T-helper 17 cell (primary cell): Measurements from ENCODE around the gene MMP25. TPM values are rescaled to one million over a fixed set of nuclear protein-coding genes. Genes with fewer than 3 reads are reported as not detected.

Source experiments
- ATAC-seq: fragments of 150-1000 bp; cut with Tn5 transposase; 2 replicates; pipeline ENCODE4 v1.10.0; 2021; ENCODE audit warnings: mild to moderate bottlenecking, moderate library complexity
- DNase-seq, 3 donors: peaks; one replicate each; pipeline versions ENCODE4 v3.0.0 to v3.0.0-alpha.2; 2020 to 2021
- H3K9me3 ChIP-seq: one replicate; pipeline ENCODE4 v1.7.0; 2013; ENCODE audit warnings: low read length, mild to moderate bottlenecking; ENCODE audit not compliant: control insufficient read depth, poor library complexity, severe bottlenecking
- H3K27ac Mint-ChIP-seq: one replicate; pipeline ENCODE4 v1.8.0; 2022; ENCODE audit warnings: mild to moderate bottlenecking, moderate library complexity, mixed read lengths
- H3K27me3 Mint-ChIP-seq: one replicate; pipeline ENCODE4 v1.8.0; 2022; ENCODE audit warnings: mixed read lengths
- H3K36me3 Mint-ChIP-seq: one replicate; pipeline ENCODE4 v1.8.0; 2022; ENCODE audit warnings: low read depth, mixed read lengths
- H3K4me1 Mint-ChIP-seq: one replicate; pipeline ENCODE4 v1.8.0; 2022; ENCODE audit warnings: mild to moderate bottlenecking, mixed read lengths
- H3K4me3 Mint-ChIP-seq: one replicate; pipeline ENCODE4 v1.8.0; 2022; ENCODE audit warnings: mild to moderate bottlenecking, moderate library complexity, mixed read lengths
- total RNA-seq, 4 donors: library from RNA in 2 of 4; stranded (reverse) in 2 of 4; gene quantifications; one replicate each; pipeline ENCODE4 v1.2.3 and lab custom pipeline; 2022 to 2026

The MMP25 gene
- total RNA-seq, 2 donors from 2014 or later, result 1.4 to 1.5 TPM

- no peaks in the 10 kb centered on the region for H3K36me3 Mint-ChIP-seq
- no peak overlapping the region for H3K4me3 Mint-ChIP-seq
- no peak for DNase-seq
Measured at GRCh38 chr16:3010510-3010909, 35.9 kb upstream of the MMP25 start.

GRCh38 chr16:3012246-3012645 is 34.1 kb upstream of the MMP25 start:
- no peaks in the 10 kb centered on the region for H3K36me3 Mint-ChIP-seq
- H3K4me3 Mint-ChIP-seq, result no peak overlapping the region
- H3K9me3 ChIP-seq, result no peaks in the 10 kb centered on the region
- H3K27me3 Mint-ChIP-seq, result peaks cover 6% of the 10 kb centered on the region
- no peak for DNase-seq
- H3K4me1 Mint-ChIP-seq, result peaks cover 16% of the 10 kb centered on the region
- no peak overlapping the region for H3K27ac Mint-ChIP-seq
- ATAC-seq, result peak; percentile 23

More at GRCh38 chr16:3010510-3010909, 35.9 kb upstream of the MMP25 start:
- ATAC-seq, result no peak
- no peaks in the 10 kb centered on the region for H3K9me3 ChIP-seq
- no peak overlapping the region for H3K27ac Mint-ChIP-seq
- peaks cover 6% of the 10 kb centered on the region for H3K27me3 Mint-ChIP-seq
- peaks cover 20% of the 10 kb centered on the region for H3K4me1 Mint-ChIP-seq

GRCh38 chr16:3012828-3013420 is 33.4 kb upstream of the MMP25 start, which contains the start of gene CLDN9:
Gene CLDN9 (plus strand): TSS chr16:3012923. CDS start chr16:3013363, 440 bp downstream.
- Mint-ChIP-seq H3K36me3 (no peaks in the 10 kb centered on the region), H3K27ac (no peak within 1 kb of the TSS), H3K4me1 (peaks cover 10% of the 10 kb centered on the region), H3K4me3 (peak within 1 kb of the TSS; percentile 7), H3K27me3 (peaks cover 6% of the 10 kb centered on the region)
- ATAC-seq (peak; percentile 58), DNase-seq (no peak)
- H3K9me3 ChIP-seq, result no peaks in the 10 kb centered on the region

GRCh38 chr16:3013491-3013951 is 32.8 kb upstream of the MMP25 start:
- H3K4me1 Mint-ChIP-seq, result peaks cover 7% of the 10 kb centered on the region
- DNase-seq (no peak), ATAC-seq (no peak)
- H3K9me3 ChIP-seq, result no peaks in the 10 kb centered on the region
- peaks cover 6% of the 10 kb centered on the region for H3K27me3 Mint-ChIP-seq
- peak overlapping the region; percentile 7 for H3K4me3 Mint-ChIP-seq
- H3K36me3 Mint-ChIP-seq, result no peaks in the 10 kb centered on the region
- H3K27ac Mint-ChIP-seq, result no peak overlapping the region

- DNase-seq (no peak), ATAC-seq (no peak)
- no peaks in the 10 kb centered on the region for H3K9me3 ChIP-seq
- peaks cover 4% of the 10 kb centered on the region for H3K4me1 Mint-ChIP-seq
- H3K4me3 Mint-ChIP-seq, result no peak overlapping the region
- H3K27me3 Mint-ChIP-seq, result peaks cover 6% of the 10 kb centered on the region
- no peak overlapping the region for H3K27ac Mint-ChIP-seq
- H3K36me3 Mint-ChIP-seq, result no peaks in the 10 kb centered on the region
Measured at GRCh38 chr16:3013998-3014690, 32.2 kb upstream of the MMP25 start.

GRCh38 chr16:3014971-3015370 is 31.4 kb upstream of the MMP25 start:
- DNase-seq, result no peak
- Mint-ChIP-seq H3K27me3 (peaks cover 6% of the 10 kb centered on the region), H3K4me1 (peaks cover 8% of the 10 kb centered on the region), H3K36me3 (no peaks in the 10 kb centered on the region), H3K4me3 (no peak overlapping the region), H3K27ac (no peak overlapping the region)
- H3K9me3 ChIP-seq, result no peaks in the 10 kb centered on the region
- no peak for ATAC-seq

- DNase-seq, result no peak
- no peaks in the 10 kb centered on the region for H3K9me3 ChIP-seq
- peaks cover 6% of the 10 kb centered on the region for H3K27me3 Mint-ChIP-seq
- H3K4me1 Mint-ChIP-seq, result peaks cover 10% of the 10 kb centered on the region
- H3K36me3 Mint-ChIP-seq, result no peaks in the 10 kb centered on the region
- ATAC-seq, result no peak
- H3K27ac Mint-ChIP-seq, result no peak overlapping the region
- H3K4me3 Mint-ChIP-seq, result no peak overlapping the region
Measured at GRCh38 chr16:3015865-3016521, 30.4 kb upstream of the MMP25 start.

- Mint-ChIP-seq H3K27me3 (peaks cover 6% of the 10 kb centered on the region), H3K27ac (no peak overlapping the region), H3K36me3 (no peaks in the 10 kb centered on the region), H3K4me3 (no peak overlapping the region), H3K4me1 (peaks cover 22% of the 10 kb centered on the region)
- ATAC-seq (no peak), DNase-seq (no peak)
- no peaks in the 10 kb centered on the region for H3K9me3 ChIP-seq
Measured at GRCh38 chr16:3017344-3017743, 29.0 kb upstream of the MMP25 start.

GRCh38 chr16:3017794-3018506 is 28.4 kb upstream of the MMP25 start, which contains the start of gene CLDN6:
Gene CLDN6 (minus strand): TSS chr16:3018183. CDS start chr16:3016021, 2,162 bp downstream.
- H3K27ac Mint-ChIP-seq, result no peak within 1 kb of the TSS
- peaks cover 28% of the 10 kb centered on the region for H3K4me1 Mint-ChIP-seq
- DNase-seq (no peak), ATAC-seq (no peak)
- H3K36me3 Mint-ChIP-seq, result no peaks in the 10 kb centered on the region
- no peak within 1 kb of the TSS for H3K4me3 Mint-ChIP-seq
- H3K27me3 Mint-ChIP-seq, result peaks cover 6% of the 10 kb centered on the region
- no peaks in the 10 kb centered on the region for H3K9me3 ChIP-seq

GRCh38 chr16:3019594-3020246 is 26.6 kb upstream of the MMP25 start:
- Mint-ChIP-seq H3K27ac (peak overlapping the region; percentile 74), H3K36me3 (no peaks in the 10 kb centered on the region), H3K4me3 (peak overlapping the region; percentile 91), H3K27me3 (no peaks in the 10 kb centered on the region), H3K4me1 (peaks cover 34% of the 10 kb centered on the region)
- no peaks in the 10 kb centered on the region for H3K9me3 ChIP-seq
- no peak for ATAC-seq
- DNase-seq, result no peak

GRCh38 chr16:3020247-3020603 is 26.1 kb upstream of the MMP25 start, which contains the start of gene TNFRSF12A:
Gene TNFRSF12A (plus strand): TSS chr16:3020368. CDS start chr16:3020398, 30 bp downstream.
- peak within 1 kb of the TSS; percentile 91 for H3K4me3 Mint-ChIP-seq
- H3K9me3 ChIP-seq, result no peaks in the 10 kb centered on the region
- ATAC-seq (peak; percentile 9), DNase-seq (peak; percentile 31 to 70 (median 61))
- no peaks in the 10 kb centered on the region for H3K36me3 Mint-ChIP-seq
- H3K27ac Mint-ChIP-seq, result peak within 1 kb of the TSS; percentile 74
- H3K4me1 Mint-ChIP-seq, result peaks cover 34% of the 10 kb centered on the region
- no peaks in the 10 kb centered on the region for H3K27me3 Mint-ChIP-seq

GRCh38 chr16:3020604-3021448 is 25.5 kb upstream of the MMP25 start:
- ATAC-seq, result no peak
- H3K27ac Mint-ChIP-seq, result peak overlapping the region; percentile 86
- peaks cover 34% of the 10 kb centered on the region for H3K4me1 Mint-ChIP-seq
- no peaks in the 10 kb centered on the region for H3K27me3 Mint-ChIP-seq
- no peaks in the 10 kb centered on the region for H3K36me3 Mint-ChIP-seq
- peak in 2 of 3 donors; percentile 62 to 75 for DNase-seq
- peak overlapping the region; percentile 91 for H3K4me3 Mint-ChIP-seq
- H3K9me3 ChIP-seq, result no peaks in the 10 kb centered on the region
